T-helper 2 cell treated with Interferon-gamma antibody and Interleukin-4, amounts not matched to agents 5 μg/mL and 100 μg/mL, for 36 hours (primary cell): ENCODE measurements around the gene USO1.
"Not testable (repeated sequence)": the region's sequence is repeated elsewhere in the genome, so short reads cannot be mapped to it uniquely, and the experiment has no call there.

Source experiments
- DNase-seq: peaks from one replicate; pipeline ENCODE4 v3.0.0; 2021; ENCODE audit warnings: low spot score
- H3K27ac Mint-ChIP-seq: one replicate; pipeline ENCODE4 v1.8.0; 2021; ENCODE audit warnings: mild to moderate bottlenecking, mixed read lengths
- H3K27me3 Mint-ChIP-seq: one replicate; pipeline ENCODE4 v1.8.0; 2021; ENCODE audit warnings: low read depth, mixed read lengths
- H3K36me3 Mint-ChIP-seq: one replicate; pipeline ENCODE4 v1.8.0; 2021; ENCODE audit warnings: low read depth, mixed read lengths
- H3K4me1 Mint-ChIP-seq: one replicate; pipeline ENCODE4 v1.8.0; 2021; ENCODE audit warnings: low read depth, mixed read lengths
- H3K4me3 Mint-ChIP-seq: one replicate; pipeline ENCODE4 v1.8.0; 2022; ENCODE audit warnings: mild to moderate bottlenecking, moderate library complexity, mixed read lengths
- H3K9me3 Mint-ChIP-seq: one replicate; pipeline ENCODE4 v1.8.0; 2021; ENCODE audit warnings: mixed read lengths

USO1 gene

GRCh38 chr4:75724867-75725724 is 719 bp downstream of the USO1 start:
- H3K4me3 Mint-ChIP-seq = peak overlapping the region; percentile 100
- peak overlapping the region; percentile 100 for H3K27ac Mint-ChIP-seq
- no peaks in the 10 kb centered on the region for H3K27me3 Mint-ChIP-seq
- peaks cover 28% of the 10 kb centered on the region for H3K4me1 Mint-ChIP-seq
- peaks cover 12% of the 10 kb centered on the region for H3K36me3 Mint-ChIP-seq
- DNase-seq = peak; percentile 68
- H3K9me3 Mint-ChIP-seq = no peaks in the 10 kb centered on the region

- H3K27ac Mint-ChIP-seq, H3K27me3 Mint-ChIP-seq: not testable (repeated sequence)
Measured at GRCh38 chr4:75725942-75726538, 1.7 kb downstream of the USO1 start.

GRCh38 chr4:75726577-75726976 is 2.2 kb downstream of the USO1 start:
- Mint-ChIP-seq H3K36me3 (peaks cover 12% of the 10 kb centered on the region), H3K27me3 (no peaks in the 10 kb centered on the region), H3K9me3 (no peaks in the 10 kb centered on the region), H3K4me1 (peaks cover 28% of the 10 kb centered on the region), H3K27ac (no peak overlapping the region), H3K4me3 (peak overlapping the region; percentile 100)
- DNase-seq = no peak

More at GRCh38 chr4:75725942-75726538, 1.7 kb downstream of the USO1 start:
- DNase-seq, H3K9me3 Mint-ChIP-seq: not testable (repeated sequence)
- Mint-ChIP-seq H3K36me3 (peaks cover 12% of the 10 kb centered on the region), H3K4me3 (peak overlapping the region; percentile 100), H3K4me1 (peaks cover 28% of the 10 kb centered on the region)

GRCh38 chr4:75727073-75727472 is 2.7 kb downstream of the USO1 start:
- peaks cover 12% of the 10 kb centered on the region for H3K36me3 Mint-ChIP-seq
- peaks cover 27% of the 10 kb centered on the region for H3K4me1 Mint-ChIP-seq
- peak overlapping the region; percentile 100 for H3K4me3 Mint-ChIP-seq
- DNase-seq = no peak
- H3K27me3 Mint-ChIP-seq = no peaks in the 10 kb centered on the region
- no peak overlapping the region for H3K27ac Mint-ChIP-seq
- H3K9me3 Mint-ChIP-seq = no peaks in the 10 kb centered on the region

- no peak for DNase-seq
- no peaks in the 10 kb centered on the region for H3K27me3 Mint-ChIP-seq
- peaks cover 5% of the 10 kb centered on the region for H3K9me3 Mint-ChIP-seq
- peaks cover 15% of the 10 kb centered on the region for H3K4me1 Mint-ChIP-seq
- H3K36me3 Mint-ChIP-seq = peaks cover 20% of the 10 kb centered on the region
- H3K4me3 Mint-ChIP-seq = no peak overlapping the region
- no peak overlapping the region for H3K27ac Mint-ChIP-seq
Measured at GRCh38 chr4:75729836-75730235, 5.5 kb downstream of the USO1 start.

GRCh38 chr4:75733369-75733768 is 9.0 kb downstream of the USO1 start:
- H3K27me3 Mint-ChIP-seq = no peaks in the 10 kb centered on the region
- no peak overlapping the region for H3K4me3 Mint-ChIP-seq
- peaks cover 2% of the 10 kb centered on the region for H3K4me1 Mint-ChIP-seq
- H3K36me3 Mint-ChIP-seq = peaks cover 25% of the 10 kb centered on the region
- peaks cover 5% of the 10 kb centered on the region for H3K9me3 Mint-ChIP-seq
- DNase-seq = no peak
- H3K27ac Mint-ChIP-seq = no peak overlapping the region

- no peak overlapping the region for H3K27ac Mint-ChIP-seq
- peaks cover 5% of the 10 kb centered on the region for H3K9me3 Mint-ChIP-seq
- H3K4me1 Mint-ChIP-seq = peaks cover 2% of the 10 kb centered on the region
- no peak for DNase-seq
- H3K36me3 Mint-ChIP-seq = peaks cover 22% of the 10 kb centered on the region
- no peak overlapping the region for H3K4me3 Mint-ChIP-seq
- no peaks in the 10 kb centered on the region for H3K27me3 Mint-ChIP-seq
Measured at GRCh38 chr4:75735525-75735924, 11.1 kb downstream of the USO1 start.

- H3K4me1 Mint-ChIP-seq = peaks cover 2% of the 10 kb centered on the region
- H3K4me3 Mint-ChIP-seq = no peak overlapping the region
- no peak for DNase-seq
- H3K27me3 Mint-ChIP-seq = no peaks in the 10 kb centered on the region
- peaks cover 5% of the 10 kb centered on the region for H3K9me3 Mint-ChIP-seq
- H3K27ac Mint-ChIP-seq = no peak overlapping the region
- H3K36me3 Mint-ChIP-seq = peaks cover 22% of the 10 kb centered on the region
Measured at GRCh38 chr4:75736862-75737261, 12.5 kb downstream of the USO1 start.

- peaks cover 24% of the 10 kb centered on the region for H3K36me3 Mint-ChIP-seq
- H3K4me3 Mint-ChIP-seq = no peak overlapping the region
- DNase-seq = no peak
- H3K4me1 Mint-ChIP-seq = peaks cover 2% of the 10 kb centered on the region
- peaks cover 5% of the 10 kb centered on the region for H3K9me3 Mint-ChIP-seq
- no peak overlapping the region for H3K27ac Mint-ChIP-seq
- H3K27me3 Mint-ChIP-seq = no peaks in the 10 kb centered on the region
Measured at GRCh38 chr4:75737398-75737797, 13.0 kb downstream of the USO1 start.

GRCh38 chr4:75741027-75741426 is 16.6 kb downstream of the USO1 start:
- Mint-ChIP-seq H3K36me3 (peaks cover 14% of the 10 kb centered on the region), H3K4me1 (peaks cover 3% of the 10 kb centered on the region), H3K4me3 (no peak overlapping the region), H3K27ac (no peak overlapping the region), H3K9me3 (no peaks in the 10 kb centered on the region), H3K27me3 (no peaks in the 10 kb centered on the region)
- no peak for DNase-seq

GRCh38 chr4:75742451-75742850 is 18.1 kb downstream of the USO1 start:
- no peak overlapping the region for H3K27ac Mint-ChIP-seq

GRCh38 chr4:75745161-75745560 is 20.8 kb downstream of the USO1 start:
- no peak for DNase-seq
- no peak overlapping the region for H3K4me3 Mint-ChIP-seq
- no peaks in the 10 kb centered on the region for H3K9me3 Mint-ChIP-seq
- peaks cover 5% of the 10 kb centered on the region for H3K4me1 Mint-ChIP-seq
- peaks cover 8% of the 10 kb centered on the region for H3K36me3 Mint-ChIP-seq
- H3K27me3 Mint-ChIP-seq = no peaks in the 10 kb centered on the region
- no peak overlapping the region for H3K27ac Mint-ChIP-seq

More at GRCh38 chr4:75742451-75742850, 18.1 kb downstream of the USO1 start:
- H3K4me3 Mint-ChIP-seq = no peak overlapping the region
- no peaks in the 10 kb centered on the region for H3K27me3 Mint-ChIP-seq
- peaks cover 5% of the 10 kb centered on the region for H3K4me1 Mint-ChIP-seq
- H3K9me3 Mint-ChIP-seq = no peaks in the 10 kb centered on the region
- no peak for DNase-seq
- peaks cover 8% of the 10 kb centered on the region for H3K36me3 Mint-ChIP-seq

- no peaks in the 10 kb centered on the region for H3K9me3 Mint-ChIP-seq
- H3K4me3 Mint-ChIP-seq = no peak overlapping the region
- no peak for DNase-seq
- no peaks in the 10 kb centered on the region for H3K27me3 Mint-ChIP-seq
- H3K27ac Mint-ChIP-seq = no peak overlapping the region
- H3K36me3 Mint-ChIP-seq = peaks cover 8% of the 10 kb centered on the region
- peaks cover 5% of the 10 kb centered on the region for H3K4me1 Mint-ChIP-seq
Measured at GRCh38 chr4:75745721-75746199, 21.4 kb downstream of the USO1 start.

- Mint-ChIP-seq H3K27me3 (no peaks in the 10 kb centered on the region), H3K9me3 (no peaks in the 10 kb centered on the region), H3K27ac (no peak overlapping the region), H3K36me3 (peaks cover 38% of the 10 kb centered on the region), H3K4me3 (no peak overlapping the region), H3K4me1 (peaks cover 2% of the 10 kb centered on the region)
- DNase-seq = no peak
Measured at GRCh38 chr4:75752637-75753036, 28.3 kb downstream of the USO1 start.
